Motor neuron (in vitro differentiated cells): ENCODE results near the gene PHACTR4. TPM values are rescaled to one million over a fixed set of nuclear protein-coding genes. Genes with fewer than 3 reads are reported as not detected.

Source experiments
- total RNA-seq, 8 experiments: library from RNA; unstranded; fragments of 300-600 nt; gene quantifications; 2 replicates each; pipeline versions ENCODE4 v1.2.3 to v1.2.4, GENCODE V29; 2022

PHACTR4 gene
- total RNA-seq, 8 experiments from 2014 or later = 5.5 to 34.1 (median 20.5) TPM

Other genes starting within 250 kb of the PHACTR4 start
- gene PTAFR, start 193.1 kb upstream of the PHACTR4 start, total RNA-seq = under 1 TPM in 7 of 8 experiments, not detected in 1; 0.16 to 0.76 (median 0.28) TPM
- 100 to 1,000 TPM in 6 of 8 experiments, 10 to 100 TPM in 2; 98.2 to 153 (median 105) TPM for gene DNAJC8, start 136.7 kb upstream of the PHACTR4 start, total RNA-seq
- 100 to 1,000 TPM; 236 to 466 (median 385) TPM for gene ATP5IF1, start 133.6 kb upstream of the PHACTR4 start, total RNA-seq
- 10 to 100 TPM; 18.5 to 74.0 (median 35.7) TPM for gene SESN2, start 110.2 kb upstream of the PHACTR4 start, total RNA-seq
- gene MED18, start 40.7 kb upstream of the PHACTR4 start, total RNA-seq = 10 to 100 TPM; 12.7 to 19.2 (median 16.4) TPM
- gene RCC1, start 136.3 kb downstream of the PHACTR4 start, total RNA-seq = 10 to 100 TPM in 7 of 8 experiments, 1 to 10 TPM in 1; 8.4 to 76.8 (median 16.3) TPM
- gene TRNAU1AP, start 183.3 kb downstream of the PHACTR4 start, total RNA-seq = 10 to 100 TPM; 11.7 to 40.1 (median 33.0) TPM
- 1 to 10 TPM in 5 of 8 experiments, under 1 TPM in 3; 0.36 to 1.9 (median 1.1) TPM for gene RAB42, start 222.5 kb downstream of the PHACTR4 start, total RNA-seq